Hepatic stellate cell (primary cell): ENCODE results near the gene CMTM6.
"Not testable (repeated sequence)": the region's sequence is repeated elsewhere in the genome, so short reads cannot be mapped to it uniquely, and the experiment has no call there.

ENCODE experiments used
- DNase-seq: peaks from one replicate; pipeline ENCODE4 v3.0.0; 2011; ENCODE audit warnings: low spot score

The CMTM6 gene

DNA sequence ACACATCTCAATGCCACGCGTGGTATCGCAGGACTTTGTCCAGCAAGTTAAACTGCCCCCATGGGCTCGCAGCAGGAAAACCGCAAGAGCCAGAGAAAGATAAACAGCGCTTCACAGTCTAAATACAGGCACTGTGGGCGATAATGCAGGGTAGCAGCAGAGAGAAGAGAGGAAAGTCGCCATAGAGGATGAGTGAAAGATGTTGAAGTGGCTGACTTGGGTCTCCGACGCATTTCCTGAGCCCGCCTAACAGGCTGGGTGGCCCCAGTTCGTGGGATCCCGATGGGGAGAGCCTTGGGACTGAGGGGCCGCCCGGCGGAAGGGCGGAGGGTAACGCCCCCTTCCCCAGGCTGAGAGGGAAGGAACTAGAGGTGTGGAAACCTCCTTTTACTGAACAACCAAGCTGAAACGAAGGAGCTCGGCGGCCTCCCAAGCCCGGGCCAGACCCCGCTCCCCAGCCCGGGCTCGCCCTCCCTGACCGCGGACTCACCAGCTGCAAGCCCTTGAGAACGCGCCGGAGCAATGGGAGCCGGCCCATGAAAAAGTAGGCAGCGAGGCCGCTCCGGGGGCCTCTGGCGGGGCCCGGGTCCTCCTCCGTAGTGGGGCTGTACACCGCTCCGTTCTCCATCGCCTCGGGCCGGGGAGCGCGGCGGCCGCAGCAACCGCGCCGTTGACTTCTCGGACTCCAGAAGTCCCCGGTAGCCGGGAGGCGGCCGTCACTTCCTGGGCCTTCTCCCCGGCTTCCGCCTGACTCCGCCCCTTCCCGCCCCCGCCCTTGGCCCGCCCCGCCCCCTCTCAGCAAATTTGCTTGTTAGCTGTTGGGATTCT, at the start of gene CMTM6:
CMTM6 (minus strand) TSS at position 735 of the 828 bp plus-strand sequence; CDS start at position 628, 107 bp downstream.
- DNase-seq: peak; percentile 94

DNA sequence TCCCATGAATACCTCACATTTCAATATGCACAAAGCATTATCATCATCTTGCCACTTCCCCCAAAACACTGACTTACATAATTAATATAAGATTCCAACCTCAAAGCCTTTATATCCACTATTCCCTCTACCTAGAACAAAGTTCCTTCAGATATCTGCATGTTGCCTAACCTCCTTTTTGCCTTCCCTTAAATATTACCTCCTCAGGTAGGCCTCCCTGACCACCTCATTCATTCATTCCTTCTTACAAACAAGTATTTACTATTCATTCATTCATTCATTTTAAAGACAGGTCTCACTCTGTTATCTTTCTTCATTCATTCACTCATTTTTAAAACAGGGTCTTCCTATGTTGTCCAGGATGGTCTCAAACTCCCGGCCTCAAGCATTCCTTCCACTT, 49.4 kb upstream of the CMTM6 start:
- DNase-seq: no peak

- DNase-seq: no peak
Measured at GRCh38 chr3:32551496-32551895, 48.8 kb upstream of the CMTM6 start.

DNA sequence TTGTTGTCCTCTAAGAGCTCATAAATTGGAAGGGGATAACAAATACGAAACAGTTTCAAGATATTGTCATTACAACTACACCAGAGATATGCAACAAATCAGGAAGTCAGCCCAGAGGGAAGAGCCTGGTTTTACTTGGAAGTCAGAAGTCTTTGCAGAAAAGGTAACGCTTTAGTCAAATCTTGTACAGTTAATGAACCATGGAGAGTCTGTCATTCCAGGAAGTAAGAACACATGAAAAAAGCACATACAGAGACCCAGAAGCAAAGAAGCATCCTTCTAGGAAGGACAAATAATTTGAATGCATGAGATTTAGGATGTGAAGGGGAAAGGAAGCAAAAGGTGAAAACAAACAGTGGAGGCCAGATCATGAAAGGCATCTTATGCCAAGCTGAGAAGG, 48.4 kb upstream of the CMTM6 start:
- DNase-seq: no peak

GRCh38 chr3:32545305-32545704, 42.7 kb upstream of the CMTM6 start:
- DNase-seq: no peak

GRCh38 chr3:32544894-32545293, 42.2 kb upstream of the CMTM6 start:
- no peak for DNase-seq

- DNase-seq: no peak
Measured at GRCh38 chr3:32542807-32543206, 40.2 kb upstream of the CMTM6 start.

- DNase-seq: no peak
Measured at GRCh38 chr3:32540899-32541298, 38.2 kb upstream of the CMTM6 start.

DNA sequence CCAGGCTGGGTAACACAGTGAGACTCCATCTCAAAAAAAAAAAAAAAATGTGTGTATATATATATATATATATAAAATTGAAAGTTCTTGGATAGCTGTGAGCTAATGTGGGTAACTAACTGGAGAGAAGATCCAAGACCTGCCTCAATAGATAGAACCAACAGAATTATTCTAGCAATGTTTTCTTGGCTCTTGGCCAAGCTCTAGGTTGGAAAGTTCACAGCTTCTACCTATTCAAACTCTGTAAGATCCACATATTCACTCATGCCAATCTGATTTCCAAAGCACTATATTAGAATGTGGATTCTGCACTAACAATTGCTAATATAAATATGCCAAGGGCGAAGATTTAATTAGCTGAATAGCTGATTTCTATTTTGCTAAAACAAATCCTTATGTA, 29.8 kb upstream of the CMTM6 start:
- DNase-seq: no peak

GRCh38 chr3:32531010-32531647, 28.5 kb upstream of the CMTM6 start:
- DNase-seq: no peak

DNA sequence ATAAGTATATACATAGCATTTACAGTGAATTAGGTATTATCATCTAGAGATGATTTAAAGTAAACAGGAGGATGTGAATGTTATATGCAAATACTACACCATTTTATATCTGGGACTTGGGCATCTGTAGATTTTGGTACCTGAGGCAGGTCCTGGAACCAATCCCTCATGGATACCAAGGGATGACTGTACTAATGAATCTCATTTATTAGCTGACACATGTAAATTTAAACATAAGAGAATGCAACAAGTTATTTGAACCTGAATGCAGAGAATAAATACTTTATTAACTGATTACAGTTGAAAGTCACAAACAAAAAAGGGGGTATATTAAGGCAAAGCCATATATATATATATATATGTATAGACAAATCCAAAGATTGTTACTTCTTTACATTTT, 23.1 kb upstream of the CMTM6 start:
- DNase-seq: no peak

DNA sequence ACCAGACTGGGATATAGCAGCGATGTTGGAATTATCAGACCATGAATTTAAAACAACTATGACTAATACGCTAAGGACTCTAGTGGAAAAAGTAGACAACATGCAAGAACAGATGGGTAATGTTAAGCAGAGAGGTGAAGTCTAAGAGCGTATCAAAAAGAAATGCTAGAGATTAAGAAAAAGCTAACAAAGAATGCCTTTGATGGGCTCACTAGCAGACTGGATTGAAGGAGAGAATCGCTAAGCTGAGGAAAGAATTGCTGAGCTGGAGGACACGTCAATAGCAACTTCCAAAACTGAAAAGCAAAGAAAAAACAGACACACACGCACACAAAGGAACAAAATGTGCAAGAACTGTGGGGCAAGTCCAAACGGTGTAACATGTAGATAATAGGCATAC, 20.0 kb upstream of the CMTM6 start:
- no peak for DNase-seq

GRCh38 chr3:32518921-32519320, 16.3 kb upstream of the CMTM6 start:
- not testable (repeated sequence) for DNase-seq

DNA sequence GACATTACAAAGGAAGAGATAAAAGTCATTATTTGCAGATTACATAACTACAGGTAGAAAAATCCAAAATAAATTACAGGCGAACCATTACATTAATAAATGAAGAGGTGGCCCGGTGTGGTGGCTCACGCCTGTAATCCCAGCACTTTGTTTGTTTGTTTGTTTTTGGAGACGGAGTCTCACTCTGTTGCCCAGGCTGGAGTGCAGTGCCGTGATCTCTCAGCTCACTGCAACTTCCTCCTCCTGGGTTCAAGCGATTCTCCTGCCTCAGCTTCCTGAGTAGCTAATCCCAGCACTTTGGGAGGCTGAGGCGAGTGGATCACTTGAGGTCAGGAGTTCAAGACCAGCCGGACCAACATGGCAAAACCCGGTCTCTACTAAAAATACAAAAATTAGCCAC, 14.1 kb upstream of the CMTM6 start:
- not testable (repeated sequence) for DNase-seq

- no peak for DNase-seq
Measured at GRCh38 chr3:32511005-32511404, 8.4 kb upstream of the CMTM6 start.

DNA sequence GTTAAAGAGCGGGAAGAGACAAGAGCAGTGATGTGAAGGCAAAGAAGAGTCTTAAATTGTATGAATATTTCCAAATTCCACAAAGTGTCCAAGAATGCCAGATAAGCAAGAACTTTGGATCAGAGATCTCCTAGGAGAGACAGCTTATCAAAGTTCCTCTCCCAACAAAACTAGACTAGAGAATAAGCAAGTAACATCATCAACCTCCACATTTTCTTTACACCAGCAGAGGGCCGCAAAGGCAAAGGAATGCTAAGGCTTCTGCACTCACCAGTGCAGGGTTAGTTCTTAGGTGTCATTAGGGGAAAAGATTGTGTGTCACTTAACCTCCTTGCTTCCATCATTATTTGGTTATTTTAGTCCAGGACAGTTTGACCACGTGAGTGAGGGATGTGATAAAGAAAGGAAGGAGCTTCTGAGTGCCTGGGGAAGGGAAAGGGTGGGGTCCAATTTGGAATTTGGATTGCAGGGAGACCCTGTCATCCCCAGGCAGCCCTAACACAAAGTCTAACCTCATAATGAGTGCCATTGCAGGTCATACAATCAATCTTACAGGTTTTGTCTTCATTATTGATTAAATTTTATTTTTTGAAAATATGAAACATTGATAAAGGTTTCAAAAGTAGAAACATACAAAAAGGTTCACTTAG, 7.5 kb upstream of the CMTM6 start:
- DNase-seq: peak; percentile 71

- no peak for DNase-seq
Measured at GRCh38 chr3:32508711-32509110, 6.1 kb upstream of the CMTM6 start.

DNA sequence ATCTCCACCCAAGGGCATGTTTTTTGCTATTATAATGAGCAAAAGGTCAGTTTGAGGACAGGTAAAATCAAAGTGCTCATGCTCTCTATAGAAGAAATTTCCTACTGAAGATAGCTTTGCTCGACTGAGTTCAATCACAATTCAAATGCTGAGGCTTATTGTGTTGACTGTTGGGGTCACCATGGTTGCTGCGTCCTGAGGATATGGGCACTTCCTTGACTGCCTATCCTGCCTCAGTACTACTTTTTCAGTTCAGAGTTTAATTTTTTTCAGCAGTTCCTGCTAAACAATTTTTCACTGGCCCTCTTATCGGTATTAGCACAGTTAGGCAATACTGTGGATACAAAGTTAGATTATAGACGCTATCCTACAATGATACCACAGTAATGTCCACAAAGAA, 3.8 kb upstream of the CMTM6 start:
- DNase-seq: no peak

- DNase-seq: no peak
Measured at GRCh38 chr3:32502946-32503286, 264 bp upstream of the CMTM6 start.

DNA sequence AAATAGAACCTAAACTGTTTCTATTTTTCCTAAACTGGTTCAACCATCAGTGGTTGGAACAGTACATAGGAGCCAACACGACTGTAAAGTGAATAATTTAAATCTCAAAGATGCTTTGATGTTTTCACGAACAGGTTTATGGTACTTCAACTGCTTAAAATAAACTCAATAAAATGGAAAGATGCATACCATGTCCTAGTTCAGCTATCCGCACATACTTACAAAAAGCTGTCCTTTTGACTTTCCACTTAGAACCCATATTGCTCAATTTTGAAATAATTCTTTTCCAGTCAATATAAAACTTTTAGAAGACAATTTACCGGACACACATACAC, 902 bp downstream of the CMTM6 start:
- DNase-seq: no peak

GRCh38 chr3:32500880-32501782, 1.5 kb downstream of the CMTM6 start:
- DNase-seq: no peak

- no peak for DNase-seq
Measured at GRCh38 chr3:32500231-32500630, 2.4 kb downstream of the CMTM6 start.
